SK-N-SH treated with all-trans-retinoic acid at 6 μM for 48 hours (cell line): ENCODE data around the gene ZNF132.

Experiments used
- ARNTL ChIP-seq: fragments of 450-650 bp; formaldehyde crosslinking; IDR thresholded peaks from 2 replicates; pipeline ENCODE4 v1.5.0; 2020; ENCODE audit warnings: low read depth, mild to moderate bottlenecking, moderate library complexity, borderline replicate concordance
- BACH2 ChIP-seq: fragments of 250-450 bp; sonication (Bioruptor Pico); IDR thresholded peaks from 2 replicates; pipeline ENCODE4 v1.9.0; 2021; ENCODE audit warnings: mild to moderate bottlenecking, borderline replicate concordance
- CSDC2 ChIP-seq: fragments of 250-450 bp; sonication (Bioruptor Pico); IDR thresholded peaks from 2 replicates; pipeline ENCODE4 v1.5.0; 2020; ENCODE audit warnings: mild to moderate bottlenecking, moderate library complexity
- CSRNP3 ChIP-seq: fragments of 250-450 bp; sonication (Bioruptor Pico); IDR thresholded peaks from 2 replicates; pipeline ENCODE4 v1.5.1; 2021; ENCODE audit warnings: mild to moderate bottlenecking, moderate library complexity
- ESRRG ChIP-seq: fragments of 250-450 bp; sonication (Bioruptor Pico); IDR thresholded peaks from 2 replicates; pipeline ENCODE4 v1.6.1; 2021; ENCODE audit warnings: mild to moderate bottlenecking
- ISL1 ChIP-seq: fragments of 250-450 bp; sonication (Bioruptor Pico); IDR thresholded peaks from 2 replicates; pipeline ENCODE4 v2.1.2; 2022; ENCODE audit warnings: mild to moderate bottlenecking, moderate library complexity
- PPARA ChIP-seq: fragments of 250-450 bp; sonication (Bioruptor Pico); IDR thresholded peaks from 2 replicates; pipeline ENCODE4 v1.5.0; 2020; ENCODE audit warnings: mild to moderate bottlenecking, borderline replicate concordance
- RARB ChIP-seq: fragments of 250-450 bp; sonication (Bioruptor Pico); IDR thresholded peaks from 2 replicates; pipeline ENCODE4 v1.8.0; 2021; ENCODE audit warnings: mild to moderate bottlenecking, moderate library complexity
- SNAI2 ChIP-seq: fragments of 250-450 bp; sonication (Bioruptor Pico); IDR thresholded peaks from 2 replicates; pipeline ENCODE4 v1.5.0; 2020; ENCODE audit warnings: mild to moderate bottlenecking, moderate library complexity
- TCF4 ChIP-seq: fragments of 250-450 bp; sonication (Bioruptor Pico); IDR thresholded peaks from 2 replicates; pipeline ENCODE4 v1.8.0; 2021; ENCODE audit warnings: mild to moderate bottlenecking, moderate library complexity, borderline replicate concordance
- ZFP3 ChIP-seq: fragments of 250-450 bp; sonication (Bioruptor Pico); IDR thresholded peaks from 2 replicates; pipeline ENCODE4 v1.5.0; 2020; ENCODE audit warnings: mild to moderate bottlenecking, moderate library complexity
- ZFP30 ChIP-seq: fragments of 450-650 bp; formaldehyde crosslinking; IDR thresholded peaks from 2 replicates; pipeline ENCODE4 v1.5.0; 2022; ENCODE audit warnings: mild to moderate bottlenecking, moderate library complexity
- ZNF70 ChIP-seq: fragments of 450-650 bp; formaldehyde crosslinking; IDR thresholded peaks from 2 replicates; pipeline ENCODE4 v1.5.0; 2020; ENCODE audit warnings: mild to moderate bottlenecking, moderate library complexity
- TF ChIP-seq, protein P1 (sequence below): fragments of 250-450 bp; sonication (Bioruptor Pico); IDR thresholded peaks from 2 replicates; pipeline ENCODE4 v1.8.0; 2020; ENCODE audit warnings: mild to moderate bottlenecking, moderate library complexity, borderline replicate concordance

- TF ChIP-seq ZFP3 (CRISPR knock-in tag) (no peak), ESRRG (CRISPR knock-in tag) (no peak), RARB (no peak), CSRNP3 (no peak), CSDC2 (no peak), ZFP30 (CRISPR knock-in tag) (no peak), BACH2 (no peak), ARNTL (CRISPR knock-in tag) (no peak), SNAI2 (CRISPR knock-in tag) (no peak), ISL1 (no peak), TCF4 (CRISPR knock-in tag) (no peak), ZNF70 (CRISPR knock-in tag) (no peak), PPARA (no peak)
- TF ChIP-seq, protein P1, sequence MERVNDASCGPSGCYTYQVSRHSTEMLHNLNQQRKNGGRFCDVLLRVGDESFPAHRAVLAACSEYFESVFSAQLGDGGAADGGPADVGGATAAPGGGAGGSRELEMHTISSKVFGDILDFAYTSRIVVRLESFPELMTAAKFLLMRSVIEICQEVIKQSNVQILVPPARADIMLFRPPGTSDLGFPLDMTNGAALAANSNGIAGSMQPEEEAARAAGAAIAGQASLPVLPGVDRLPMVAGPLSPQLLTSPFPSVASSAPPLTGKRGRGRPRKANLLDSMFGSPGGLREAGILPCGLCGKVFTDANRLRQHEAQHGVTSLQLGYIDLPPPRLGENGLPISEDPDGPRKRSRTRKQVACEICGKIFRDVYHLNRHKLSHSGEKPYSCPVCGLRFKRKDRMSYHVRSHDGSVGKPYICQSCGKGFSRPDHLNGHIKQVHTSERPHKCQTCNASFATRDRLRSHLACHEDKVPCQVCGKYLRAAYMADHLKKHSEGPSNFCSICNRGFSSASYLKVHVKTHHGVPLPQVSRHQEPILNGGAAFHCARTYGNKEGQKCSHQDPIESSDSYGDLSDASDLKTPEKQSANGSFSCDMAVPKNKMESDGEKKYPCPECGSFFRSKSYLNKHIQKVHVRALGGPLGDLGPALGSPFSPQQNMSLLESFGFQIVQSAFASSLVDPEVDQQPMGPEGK (CRISPR knock-in tag) = no peak
Measured at GRCh38 chr19:58395979-58396627, 43.9 kb downstream of the ZNF132 start.
